Measurements from ENCODE around the gene CD81.
"Not testable (repeated sequence)": the region's sequence is repeated elsewhere in the genome, so short reads cannot be mapped to it uniquely, and the experiment has no call there.

GRCh38 chr11:2364386-2364785, 12.7 kb upstream of the CD81 start:
- not testable (repeated sequence) for TF ChIP-seq POLR2AphosphoS5 (IDR thresholded peaks at IDR 0.05; ENCODE audit: control insufficient read depth, insufficient read depth, low read depth, low read length); CBX3 (IDR thresholded peaks at IDR 0.05; ENCODE audit: borderline replicate concordance in 1 of 2, low read length in 2 of 2); HMG20A (CRISPR knock-in tag; conservative IDR thresholded peaks at IDR 0.05); REST (IDR thresholded peaks at IDR 0.05; ENCODE audit: borderline replicate concordance); REST (CRISPR knock-in tag; IDR thresholded peaks at IDR 0.05; ENCODE audit: low read depth); ZNF224 (CRISPR knock-in tag; IDR thresholded peaks at IDR 0.05); CTCF (IDR thresholded peaks at IDR 0.05 in 2 of 3, conservative IDR thresholded peaks at IDR 0.05 in 1 of 3; ENCODE audit: insufficient read depth in 2 of 3, low read depth in 1 of 3, low read length in 3 of 3); POLR2AphosphoS2 (IDR thresholded peaks at IDR 0.05; ENCODE audit: low read length); USF1 (CRISPR knock-in tag; IDR thresholded peaks at IDR 0.05); USF2 (CRISPR knock-in tag; IDR thresholded peaks at IDR 0.05)
